Right lobe of liver (tissue), 6 donors: ENCODE data around the gene C1D. TPM values are rescaled to one million over a fixed set of nuclear protein-coding genes. Genes with fewer than 3 reads are reported as not detected.

Experiments
- ATAC-seq, 4 donors: fragments of 200-7000 bp; cut with Tn5 transposase; one replicate each; pipeline ENCODE4 v1.9.1; 2020; ENCODE audit warnings: mild to moderate bottlenecking in 4 of 4, moderate library complexity in 4 of 4
- DNase-seq, 3 donors: peaks; one replicate each; pipeline ENCODE4 v3.0.0-alpha.2; 2020
- H3K27ac ChIP-seq, 3 donors: fragments of 200-600 bp; one replicate each; pipeline ENCODE4 v1.8.0; 2022
- H3K27me3 ChIP-seq, 2 donors: fragments of 200-600 bp; one replicate each; pipeline ENCODE4 v1.8.0; 2022
- H3K36me3 ChIP-seq, 4 donors: fragments of 200-600 bp; sonication (generic) in 1 of 4; one replicate each; pipeline versions ENCODE4 v1.5.1 to v1.8.0; 2017 to 2022; ENCODE audit warnings: control low read depth in 1 of 4
- H3K4me1 ChIP-seq, 4 donors: fragments of 200-600 bp; sonication (generic) in 1 of 4; one replicate each; pipeline versions ENCODE4 v1.5.1 to v1.8.0; 2017 to 2022; ENCODE audit warnings: control low read depth in 1 of 4
- H3K4me3 ChIP-seq, 3 donors: fragments of 200-600 bp; one replicate each; pipeline ENCODE4 v1.8.0; 2022
- H3K9me3 ChIP-seq, 4 donors: fragments of 200-600 bp; sonication (generic) in 1 of 4; one replicate each; pipeline versions ENCODE4 v1.5.1 to v1.8.0; 2017 to 2022; ENCODE audit warnings: control low read depth in 1 of 4
- CTCF ChIP-seq, 4 donors: fragments of 200-600 bp in 3 of 4; fragments of 450-650 bp in 1 of 4; IDR thresholded peaks; one replicate each; pipeline versions ENCODE4 v1.5.1 to v1.8.0; 2016 to 2022; ENCODE audit warnings: antibody characterized with exemption in 4 of 4, mild to moderate bottlenecking in 2 of 4
- POLR2A ChIP-seq: fragments of 450-650 bp; IDR thresholded peaks from one replicate; pipeline ENCODE4 v1.6.1; 2017; ENCODE audit warnings: antibody characterized with exemption, mild to moderate bottlenecking
- WGBS: methylation state at CpG from one replicate; pipeline ENCODE4 v1.1.6; 2018; ENCODE audit warnings: low coverage, low lambda C conversion rate; ENCODE audit not compliant: insufficient coverage; ENCODE audit errors: missing lambda C conversion rate; 5-methylcytosine and 5-hydroxymethylcytosine counted together
- intact Hi-C, 2 donors: fragments of 100-400 bp; cut with DNase I; formaldehyde crosslinking; loops; one replicate each; pipeline versions ENCODE4 v1.11.2 to v1.14.1; 2022
- total RNA-seq, 6 experiments: library from RNA; depleted of rRNA in 2 of 6; stranded (reverse); fragments of >200 nt in 2 of 6; fragmentation: NEBNext Ultra II Directional in 3 of 6; extraction: Animal tissue kit (Norgen Biotek cat#: 25700) in 3 of 6; gene quantifications; one replicate each; pipeline versions ENCODE4 v1.1.0 to v1.2.4, GENCODE V29; 2016 to 2023
- donor health status: DM: no; HTN: yes; CAD: no.
- donor health status: DM: no; HTN: no; CAD: no.
- donor health status: DM: no; HTN: no; CAD: no.
- donor health status: DM: no; HTN: yes; CAD: no.
- donor health status: DM: no; HTN: yes; CAD: no.

C1D gene
- total RNA-seq, 6 experiments from 2014 or later: 7.1 to 42.8 (median 15.0) TPM

- 84% methylated on average over 4 of the region's 4 CpGs for WGBS
- no peaks in the 10 kb centered on the region for H3K4me1 ChIP-seq
- ATAC-seq: no peak
- TF ChIP-seq POLR2A: no peak
- TF ChIP-seq CTCF (IDR thresholded peaks at IDR 0.05): no peak
- H3K4me3 ChIP-seq: no peak overlapping the region
- H3K36me3 ChIP-seq: no peaks in the 10 kb centered on the region
- no peak overlapping the region for H3K27ac ChIP-seq
- H3K9me3 ChIP-seq: no peaks in the 10 kb centered on the region
- no peaks in the 10 kb centered on the region for H3K27me3 ChIP-seq
- intact Hi-C loops: no loop called here
- DNase-seq: no peak
Measured at GRCh38 chr2:68104111-68104835, 41.5 kb upstream of the C1D start.

GRCh38 chr2:68103709-68104055 lies 40.9 kb upstream of the C1D start:
- DNase-seq (no peak), ATAC-seq (no peak)
- Histone ChIP-seq H3K27me3 (no peaks in the 10 kb centered on the region), H3K27ac (no peak overlapping the region), H3K4me1 (no peaks in the 10 kb centered on the region), H3K9me3 (no peaks in the 10 kb centered on the region), H3K36me3 (no peaks in the 10 kb centered on the region), H3K4me3 (no peak overlapping the region)
- intact Hi-C loops: no loop called here
- TF ChIP-seq POLR2A (no peak), CTCF (IDR thresholded peaks at IDR 0.05) (no peak)

GRCh38 chr2:68103030-68103708 lies 40.4 kb upstream of the C1D start:
- Histone ChIP-seq H3K4me3 (no peak overlapping the region), H3K27me3 (no peaks in the 10 kb centered on the region), H3K9me3 (no peaks in the 10 kb centered on the region), H3K36me3 (no peaks in the 10 kb centered on the region), H3K4me1 (no peaks in the 10 kb centered on the region), H3K27ac (no peak overlapping the region)
- no peak for DNase-seq
- intact Hi-C loops: no loop called here
- TF ChIP-seq POLR2A (no peak), CTCF (IDR thresholded peaks at IDR 0.05) (no peak)
- ATAC-seq: no peak
- WGBS: 93% methylated on average over 4 of the region's 4 CpGs

- intact Hi-C loops: no loop called here
- 41% methylated on average over 1 of the region's 1 CpG for WGBS
Measured at GRCh38 chr2:68100189-68100588, 37.4 kb upstream of the C1D start.

More at GRCh38 chr2:68100189-68100588, 37.4 kb upstream of the C1D start:
- DNase-seq (no peak), ATAC-seq (no peak)
- no peak overlapping the region for H3K4me3 ChIP-seq
- no peaks in the 10 kb centered on the region for H3K27me3 ChIP-seq
- no peaks in the 10 kb centered on the region for H3K36me3 ChIP-seq
- no peaks in the 10 kb centered on the region for H3K4me1 ChIP-seq
- no peak overlapping the region for H3K27ac ChIP-seq
- H3K9me3 ChIP-seq: no peaks in the 10 kb centered on the region
- TF ChIP-seq POLR2A: no peak
- no peak for TF ChIP-seq CTCF (IDR thresholded peaks at IDR 0.05)
